Umbilical cord (tissue), 2 donors: ENCODE data around the gene NDUFA3. TPM values are rescaled to one million over a fixed set of nuclear protein-coding genes. Genes with fewer than 3 reads are reported as not detected.
"Not testable (repeated sequence)": the region's sequence is repeated elsewhere in the genome, so short reads cannot be mapped to it uniquely, and the experiment has no call there.

Experiments
- DNase-seq: peaks from one replicate; pipeline ENCODE4 v3.0.0-alpha.2; 2015; ENCODE audit warnings: low spot score
- total RNA-seq: library from RNA; depleted of rRNA; stranded (reverse); fragments of >200 nt; gene quantifications from one replicate; pipeline ENCODE4 v1.2.3, GENCODE V29; 2014; ENCODE audit warnings: low replicate concordance; ENCODE audit not compliant: insufficient read depth

Gene NDUFA3
- total RNA-seq: 4.3 TPM

DNA sequence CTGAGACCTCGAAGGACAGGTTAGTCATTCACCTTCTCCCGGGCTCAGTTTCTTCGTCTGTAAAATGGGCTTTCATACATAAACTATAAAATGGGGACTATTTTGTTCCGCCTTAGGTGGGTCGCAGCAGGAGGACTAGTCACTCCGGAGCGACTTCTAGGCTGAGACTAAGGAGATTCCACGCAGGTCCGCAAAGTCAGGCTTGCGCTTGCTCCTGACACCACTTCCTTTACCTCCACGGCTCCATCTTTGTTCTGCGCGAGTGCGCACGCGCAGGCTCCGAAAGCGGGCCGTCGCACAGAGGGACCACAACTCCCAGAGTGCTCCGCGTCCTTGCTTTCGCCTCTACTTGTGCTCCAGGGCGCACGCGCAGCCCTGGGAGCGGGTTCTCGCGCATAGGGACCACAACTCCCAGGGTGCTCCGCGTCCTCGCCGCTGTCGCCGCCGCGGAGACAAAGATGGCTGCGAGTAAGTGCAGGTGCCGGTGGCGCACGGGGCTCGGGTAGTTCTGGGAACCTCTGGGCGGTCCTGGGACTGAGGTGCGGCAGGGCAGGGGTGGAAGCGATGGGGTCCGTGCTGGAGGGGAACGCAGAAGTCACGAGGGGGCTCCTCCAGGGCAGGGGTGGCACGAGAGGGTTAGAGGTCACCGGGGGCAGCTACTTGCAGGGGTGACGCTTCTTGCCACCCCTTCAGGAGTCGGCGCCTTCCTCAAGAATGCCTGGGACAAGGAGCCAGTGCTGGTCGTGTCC, at the start of gene NDUFA3:
NDUFA3 (plus strand) TSS at position 435 of the 749 bp plus-strand sequence; CDS start at position 459, 24 bp downstream.
- DNase-seq: peak; percentile 99

DNA sequence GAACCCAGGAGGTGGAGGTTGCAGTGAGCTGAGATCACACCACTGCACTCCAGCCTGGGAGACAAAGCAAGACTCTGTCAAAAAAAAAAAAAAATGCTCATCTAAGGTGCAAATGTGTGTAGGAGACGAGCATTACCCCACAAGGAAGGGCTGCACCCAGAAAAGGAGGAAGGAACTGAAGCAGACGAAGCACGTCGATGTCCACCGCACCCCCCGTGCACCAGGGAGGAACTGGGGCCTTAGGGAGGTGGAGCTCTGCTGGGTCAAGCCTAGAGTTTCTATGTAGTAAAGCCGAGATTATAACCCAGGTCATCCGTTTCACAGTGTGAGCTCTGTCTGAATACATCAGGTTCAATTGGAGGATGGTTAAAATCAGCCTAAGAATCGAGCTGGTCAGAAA, 40.0 kb upstream of the NDUFA3 start:
- no peak for DNase-seq

DNA sequence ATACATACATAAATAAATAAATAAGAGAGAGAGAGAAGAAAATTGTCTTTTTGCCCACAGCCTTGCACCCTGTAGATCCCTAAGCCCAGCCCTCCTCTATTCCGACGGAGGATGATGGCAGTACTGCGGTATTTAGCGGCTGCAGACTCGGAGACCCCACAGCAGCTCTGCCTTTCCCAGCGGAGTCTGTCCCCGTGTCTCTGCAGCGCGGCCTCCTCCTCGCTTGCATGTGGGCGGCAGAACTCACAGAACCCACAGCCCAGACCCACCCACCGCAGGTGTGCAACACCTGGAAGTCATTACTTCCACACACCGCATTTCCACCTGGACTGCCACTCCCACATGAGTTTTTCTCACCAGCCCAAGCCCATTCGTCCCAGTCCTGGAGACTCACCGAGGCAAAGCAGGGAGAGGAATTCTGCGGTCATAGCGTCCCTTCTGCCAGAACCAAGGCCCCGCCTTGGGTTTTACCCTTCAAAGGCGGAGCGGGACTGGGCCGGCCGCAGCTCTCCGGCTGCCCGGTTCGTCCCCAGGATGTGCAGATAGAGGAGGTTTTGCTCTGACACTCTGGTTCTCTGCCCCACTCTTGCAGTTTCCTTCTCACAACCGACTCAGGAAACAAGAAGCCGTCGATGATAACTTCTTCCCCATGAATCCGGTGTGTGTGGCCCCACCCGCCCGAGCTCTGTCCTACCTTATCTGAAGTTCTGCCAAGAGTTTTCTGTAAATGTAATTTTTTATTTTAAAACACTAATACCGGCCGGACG, 39.1 kb upstream of the NDUFA3 start, which contains the start of gene VSTM1:
VSTM1 (minus strand) TSS at position 548 of the 767 bp plus-strand sequence; CDS start at position 428, 120 bp downstream.
- no peak for DNase-seq

DNA sequence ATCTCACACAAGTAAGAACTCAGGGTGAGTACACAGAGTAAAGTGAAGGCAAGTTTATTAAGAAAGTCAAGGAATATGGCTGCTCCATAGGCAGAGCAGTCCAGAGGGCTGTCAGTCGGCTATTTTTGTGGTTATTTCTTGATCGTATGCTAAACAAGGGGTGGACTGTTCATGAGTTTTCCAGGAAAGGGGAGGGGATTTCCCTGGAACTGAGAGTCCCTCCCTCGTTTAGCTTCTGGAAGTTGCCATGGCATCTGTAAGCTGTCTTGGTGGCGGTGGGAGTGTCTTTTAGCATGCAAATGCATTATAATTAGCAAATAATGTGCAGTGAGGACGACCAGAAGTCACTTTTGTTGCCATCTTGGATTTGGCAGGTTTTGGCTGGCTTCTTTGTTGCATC, 33.2 kb upstream of the NDUFA3 start:
- no peak for DNase-seq

DNA sequence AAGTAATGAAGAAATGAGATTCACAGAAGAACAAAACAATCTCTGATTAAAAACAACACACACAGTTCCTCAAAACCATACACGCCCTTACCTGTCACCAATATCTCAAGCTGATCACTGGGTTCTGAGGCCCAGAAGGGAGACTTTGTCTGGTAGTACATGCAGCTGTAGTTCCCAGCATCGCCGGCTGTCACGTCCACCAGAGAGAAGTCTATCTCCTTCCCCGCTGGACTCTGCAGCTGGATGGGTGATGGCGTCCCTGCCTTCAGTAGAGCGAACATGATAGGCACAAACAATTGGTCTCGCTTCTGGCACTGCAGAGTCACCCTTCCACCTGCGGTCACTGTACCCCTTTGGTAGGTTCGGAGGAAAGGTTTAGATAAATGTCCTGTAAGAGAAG, 28.8 kb upstream of the NDUFA3 start:
- no peak for DNase-seq

DNA sequence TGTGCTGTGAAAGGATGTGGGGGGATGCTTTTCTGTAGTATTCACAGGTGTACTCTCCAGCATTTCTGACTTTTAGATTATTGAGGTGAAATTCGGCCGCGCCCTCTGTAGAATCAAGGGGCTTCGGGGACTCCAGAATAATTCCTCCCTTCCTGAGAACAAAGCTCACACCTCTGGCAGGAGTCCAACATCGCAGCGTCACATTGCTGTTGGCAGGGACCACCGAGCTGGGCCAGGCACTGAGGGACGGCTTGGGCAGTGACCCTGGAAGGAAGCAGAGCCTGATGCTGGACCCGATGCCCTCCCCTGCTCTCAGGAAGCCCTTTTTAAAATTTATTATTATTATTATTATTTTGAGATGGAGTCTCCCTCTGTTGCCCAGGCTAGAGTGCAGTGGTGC, 27.8 kb upstream of the NDUFA3 start:
- DNase-seq: no peak

DNA sequence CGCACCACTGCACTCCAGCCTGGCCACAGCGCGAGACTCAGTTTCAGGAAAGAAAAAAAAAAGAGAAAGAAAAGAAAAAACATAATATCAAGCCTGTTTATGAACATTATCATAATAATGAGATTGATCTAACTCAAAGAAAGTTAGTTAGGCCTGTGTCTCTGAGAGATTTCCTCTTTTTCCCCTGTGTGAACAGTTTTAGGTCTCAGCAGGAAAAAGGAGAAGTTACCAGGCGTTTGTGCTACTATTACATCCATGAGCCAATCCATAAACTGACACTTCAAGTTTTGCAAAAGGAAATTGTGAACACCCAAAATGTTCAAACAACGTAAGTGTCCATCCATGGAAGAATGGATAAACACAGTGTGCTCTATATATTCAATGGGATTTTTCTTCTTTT, 25.3 kb upstream of the NDUFA3 start:
- DNase-seq: no peak

DNA sequence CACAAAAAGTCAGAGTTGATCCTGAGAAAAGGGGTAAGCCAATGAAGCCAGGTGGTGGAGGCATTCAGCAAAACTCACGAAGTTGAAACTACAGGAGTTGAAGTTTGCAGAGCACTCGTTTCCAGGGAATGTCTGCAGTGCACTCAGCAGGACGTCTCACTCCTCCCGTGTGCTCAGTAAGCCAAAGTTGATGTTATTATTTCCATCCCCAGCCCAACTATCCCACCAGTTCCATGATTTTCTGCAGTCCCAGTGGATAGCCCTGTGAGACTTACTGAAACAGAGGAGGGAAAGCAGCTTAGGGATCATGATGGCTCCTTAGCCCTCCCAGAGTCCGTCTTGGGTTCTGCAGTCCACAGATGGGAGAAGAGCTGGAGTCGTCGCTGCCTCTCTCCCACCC, 21.6 kb upstream of the NDUFA3 start, which contains the start of gene TARM1:
TARM1 (minus strand) TSS at position 334 of the 400 bp plus-strand sequence; CDS start at position 309, 25 bp downstream.
- DNase-seq: no peak

DNA sequence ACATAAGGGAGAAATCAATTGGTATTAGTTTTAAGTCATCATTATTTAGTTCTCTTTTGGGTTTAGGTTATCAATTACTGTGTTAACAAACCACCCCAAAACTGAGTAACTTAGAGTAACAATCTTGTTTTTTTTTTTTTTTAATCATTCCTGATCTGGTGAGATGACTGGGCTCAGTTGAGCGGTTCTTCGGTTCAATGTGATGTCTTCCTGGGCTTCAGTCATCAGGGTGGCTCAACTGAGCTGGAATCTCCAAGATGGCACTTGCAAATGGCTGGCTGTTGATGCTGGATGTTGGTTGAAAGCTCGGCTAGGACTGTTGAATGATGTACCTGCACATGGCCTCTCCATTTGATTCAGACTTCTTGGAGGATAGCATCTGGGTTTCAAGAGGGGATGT, 18.2 kb upstream of the NDUFA3 start:
- no peak for DNase-seq

DNA sequence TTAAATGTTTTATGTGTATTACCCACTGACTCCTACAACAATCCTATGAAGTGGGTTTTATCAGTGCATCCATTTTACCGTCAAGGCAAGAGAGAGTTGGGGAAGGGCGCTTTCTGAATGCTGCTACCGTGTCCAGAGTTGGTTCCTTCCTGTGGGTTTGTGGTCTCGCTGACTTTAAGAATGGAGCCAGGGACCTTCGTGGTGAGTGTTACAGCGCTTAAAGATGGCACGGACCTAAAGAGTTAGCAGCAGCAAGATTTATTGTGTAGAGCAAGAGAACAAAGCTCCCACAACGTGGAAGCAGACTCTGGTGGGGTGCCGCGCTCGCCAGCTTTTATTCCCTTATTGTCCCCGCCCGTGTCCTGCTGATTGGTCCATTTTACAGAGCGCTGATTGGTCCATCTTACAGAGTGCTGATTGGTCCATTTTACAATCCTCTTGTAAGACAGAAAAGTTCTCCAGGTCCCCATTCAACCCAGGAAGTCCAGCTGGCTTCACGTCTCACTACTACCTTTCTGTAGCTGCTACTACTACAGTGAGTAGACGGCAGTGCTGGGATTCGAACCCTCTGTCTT, 8.1 kb upstream of the NDUFA3 start:
- DNase-seq: no peak

DNA sequence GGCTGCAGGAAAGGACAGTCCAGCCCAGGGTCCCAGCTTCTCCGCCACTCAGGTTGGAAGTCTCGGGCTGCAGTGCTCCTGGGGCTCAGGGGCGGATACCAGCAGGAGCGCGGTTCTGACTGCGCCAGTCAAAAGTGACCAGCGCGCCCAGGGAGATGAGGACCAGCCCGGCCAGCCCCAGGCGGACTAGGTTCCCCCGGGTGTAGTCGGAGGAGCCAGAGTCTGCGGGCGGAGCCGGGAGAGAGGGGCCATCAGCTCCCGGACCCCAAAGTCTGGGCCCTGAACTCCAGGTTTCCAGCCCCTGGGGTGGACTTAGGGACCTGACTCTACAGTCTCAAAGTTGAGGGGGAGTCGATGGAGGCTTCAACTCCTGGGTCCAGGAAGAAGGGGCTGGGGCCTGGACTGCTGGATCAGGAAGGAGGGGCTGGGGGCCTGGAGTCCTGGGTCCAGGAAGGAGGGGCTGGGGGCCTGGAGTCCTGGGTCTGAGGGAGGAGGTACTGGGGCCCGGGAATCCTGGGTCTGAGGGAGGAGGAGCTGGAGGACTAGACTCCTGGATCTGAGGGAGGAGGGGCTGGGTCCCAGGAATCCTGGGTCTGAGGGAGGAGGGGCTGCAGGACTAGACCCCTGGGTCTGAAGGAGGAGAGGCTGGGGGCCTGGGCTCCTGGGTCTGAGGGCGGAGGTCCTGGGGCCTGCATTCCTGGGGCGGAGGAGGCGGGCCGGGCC, 7.4 kb upstream of the NDUFA3 start:
- no peak for DNase-seq

DNA sequence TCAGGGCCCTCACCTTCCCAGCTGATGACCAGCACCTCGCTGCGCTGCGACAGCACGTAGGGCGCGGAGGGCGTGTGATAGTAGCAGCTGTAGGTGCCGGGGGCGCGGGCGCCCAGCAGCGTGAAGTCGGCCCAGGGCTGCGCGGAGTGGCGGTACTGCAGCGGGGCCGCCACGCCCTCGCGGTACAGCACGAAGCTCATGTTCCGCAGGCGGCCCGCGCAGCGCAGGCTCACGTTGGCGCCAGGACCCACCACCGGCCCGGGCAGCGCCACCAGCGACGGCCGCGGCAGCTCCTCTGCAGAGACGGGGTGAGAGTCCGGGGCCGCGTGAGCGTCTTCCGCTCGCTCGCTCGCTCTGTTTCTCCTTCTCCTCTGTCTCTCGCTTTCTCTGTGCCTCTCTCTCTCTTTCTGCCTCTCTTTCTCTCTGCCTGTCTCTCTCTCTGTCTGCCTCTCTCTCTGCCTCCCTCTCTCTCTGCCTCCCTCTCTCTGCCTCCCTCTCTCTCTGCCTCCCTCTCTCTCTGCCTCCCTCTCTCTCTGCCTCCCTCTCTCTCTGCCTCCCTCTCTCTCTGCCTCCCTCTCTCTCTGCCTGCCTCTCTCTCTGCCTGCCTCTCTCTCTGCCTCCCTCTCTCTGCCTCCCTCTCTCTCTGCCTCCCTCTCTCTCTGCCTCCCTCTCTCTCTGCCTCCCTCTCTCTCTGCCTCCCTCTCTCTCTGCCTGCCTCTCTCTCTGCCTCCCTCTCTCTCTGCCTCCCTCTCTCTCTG, 6.6 kb upstream of the NDUFA3 start:
- DNase-seq: peak; percentile 19

DNA sequence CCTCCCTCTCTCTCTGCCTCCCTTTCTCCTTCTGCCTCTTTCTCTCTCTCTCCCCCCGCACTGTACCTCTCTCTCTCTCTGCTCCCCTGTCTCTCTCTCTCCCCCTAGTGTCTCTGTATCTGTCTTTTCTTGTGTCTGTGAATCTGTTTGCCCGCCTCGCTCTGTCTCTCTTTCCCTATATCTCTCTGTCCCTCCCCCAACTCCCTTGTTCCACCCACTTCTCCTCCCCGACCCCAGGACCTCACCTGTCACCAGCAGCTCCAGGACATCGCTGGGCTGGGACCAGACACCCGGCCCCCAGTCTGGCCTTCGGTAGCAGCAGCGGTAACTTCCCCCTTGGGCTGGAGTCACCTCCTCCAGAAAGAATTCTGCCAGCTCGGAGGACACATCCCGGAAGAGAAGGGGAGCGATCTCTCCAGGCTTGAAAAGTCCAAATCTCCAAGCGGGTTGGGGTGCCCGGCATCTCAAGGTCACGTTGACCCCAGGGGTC, 6.0 kb upstream of the NDUFA3 start:
- DNase-seq: peak; percentile 25

DNA sequence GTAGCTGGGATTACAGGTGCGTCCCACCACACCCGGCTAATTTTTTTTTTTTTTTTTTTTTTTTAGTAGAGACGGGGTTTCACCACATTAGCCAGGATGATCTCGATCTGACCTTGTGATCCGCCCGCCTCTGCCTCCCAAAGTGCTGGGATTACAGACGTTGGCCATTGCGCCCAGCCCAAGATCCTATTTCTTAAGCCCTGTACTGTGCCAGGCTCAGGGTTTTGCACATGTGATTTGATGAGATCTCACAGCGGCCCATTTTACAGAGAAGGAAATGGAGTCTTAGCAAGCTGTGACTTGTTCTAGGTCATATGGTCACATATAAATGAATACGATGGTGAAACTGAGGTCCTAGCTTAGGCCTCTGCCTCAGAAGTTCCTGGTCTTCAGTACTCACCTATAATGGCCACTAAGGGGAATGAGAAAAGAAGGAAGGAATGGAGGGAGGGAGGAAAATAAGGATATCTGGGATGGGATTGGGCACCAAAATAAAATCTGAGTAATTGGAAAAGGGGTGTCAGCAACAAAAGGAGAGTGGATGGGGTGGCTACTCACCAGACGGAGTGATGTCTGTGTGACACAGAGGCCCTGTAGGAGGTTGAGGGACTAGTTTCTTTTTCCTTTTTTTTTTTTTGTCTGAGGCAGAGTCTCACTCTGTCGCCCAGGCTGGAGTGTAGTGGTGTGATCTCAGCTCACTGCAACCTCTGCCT, 3.3 kb upstream of the NDUFA3 start:
- no peak for DNase-seq

DNA sequence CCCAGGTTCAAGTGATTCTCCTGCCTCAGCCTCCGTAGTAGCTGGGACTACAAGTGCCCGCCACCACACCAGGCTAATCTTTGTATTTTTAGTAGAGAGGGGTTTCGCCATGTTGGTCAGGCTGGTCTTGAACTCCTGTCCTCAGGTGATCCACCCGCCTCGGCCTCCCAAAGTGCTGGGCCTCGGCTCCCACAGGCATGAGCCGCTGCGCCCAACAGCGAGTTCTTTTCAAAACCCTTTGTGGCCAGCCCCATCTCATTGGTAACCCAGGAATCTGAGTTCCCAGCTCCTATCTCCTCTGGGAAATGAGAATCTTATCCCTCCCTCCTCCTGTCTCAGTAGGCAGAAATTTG, 2.8 kb upstream of the NDUFA3 start:
- not testable (repeated sequence) for DNase-seq

DNA sequence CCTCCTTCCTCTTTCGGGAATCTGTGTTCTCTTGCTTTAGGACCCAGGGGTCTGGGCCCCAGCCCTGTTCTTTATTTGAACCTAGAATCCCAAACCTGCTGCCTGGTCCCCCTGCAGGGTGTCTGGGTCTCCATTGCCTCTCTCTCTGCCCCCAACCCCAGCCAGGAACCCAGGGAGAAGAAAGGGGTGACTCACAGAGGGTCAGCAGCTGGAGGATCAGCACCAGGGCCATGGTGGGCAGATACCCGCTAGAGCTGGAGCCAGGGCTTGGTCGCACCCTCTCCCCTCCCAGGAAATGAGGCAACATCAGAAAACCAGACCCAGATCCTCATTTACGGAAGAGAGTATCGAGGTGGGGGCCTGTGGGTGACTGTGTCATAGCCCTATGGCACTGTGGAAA, 2.1 kb upstream of the NDUFA3 start, which contains the start of gene OSCAR:
OSCAR (minus strand) TSS at position 243 of the 400 bp plus-strand sequence; CDS start at position 232, 11 bp downstream.
- DNase-seq: no peak

DNA sequence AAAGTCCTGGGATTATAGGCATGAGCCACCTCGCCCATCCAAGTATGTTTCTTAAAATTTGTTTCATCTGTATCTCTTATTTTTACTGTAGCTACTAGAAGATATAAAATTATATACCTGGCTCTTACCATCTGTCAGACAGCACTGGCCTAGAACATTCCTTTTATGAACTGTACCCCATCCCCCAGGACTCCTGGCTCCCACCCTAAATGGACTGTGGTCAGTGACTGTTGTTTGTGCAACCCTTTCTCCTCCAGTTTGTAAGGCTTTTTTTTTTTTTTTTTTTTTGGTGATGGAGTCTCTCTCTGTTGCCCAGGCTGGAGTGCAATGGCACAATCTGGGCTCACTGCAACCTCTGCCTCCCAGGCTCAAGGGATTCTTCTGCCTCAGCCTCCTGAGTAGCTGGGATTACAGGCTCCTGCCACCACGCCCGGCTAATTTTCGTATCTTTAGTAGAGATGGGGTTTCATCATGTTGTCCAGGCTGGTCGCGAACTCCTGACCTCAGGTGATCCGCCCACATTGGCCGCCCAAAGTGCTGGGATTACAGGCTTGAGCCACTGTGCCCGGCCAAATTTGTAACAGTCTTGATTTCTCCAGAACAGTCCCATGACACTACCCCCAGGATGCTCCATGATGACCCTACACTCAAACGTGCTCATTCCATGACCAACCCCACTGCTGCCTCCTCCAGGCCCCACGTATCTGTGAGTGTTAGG, 2.5 kb downstream of the NDUFA3 start:
- DNase-seq: no peak

DNA sequence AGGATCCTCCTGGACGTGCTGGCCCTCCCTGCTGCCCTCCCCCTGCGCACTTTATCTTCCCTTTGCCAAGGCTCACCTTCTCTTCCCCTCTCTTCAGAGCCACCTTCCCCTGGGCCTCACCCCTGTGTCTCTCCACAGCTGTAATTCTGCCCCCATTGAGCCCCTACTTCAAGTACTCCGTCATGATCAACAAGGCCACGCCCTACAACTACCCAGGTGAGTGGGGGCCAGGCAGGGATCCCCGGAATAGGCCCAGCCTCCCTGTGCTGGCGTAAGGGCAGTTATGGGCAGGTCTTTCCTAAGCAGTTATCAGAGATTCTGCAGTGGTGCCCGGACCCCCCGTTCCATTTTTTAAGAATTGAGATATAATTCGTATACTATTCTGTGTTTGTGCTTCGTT, 3.1 kb downstream of the NDUFA3 start:
- no peak for DNase-seq

DNA sequence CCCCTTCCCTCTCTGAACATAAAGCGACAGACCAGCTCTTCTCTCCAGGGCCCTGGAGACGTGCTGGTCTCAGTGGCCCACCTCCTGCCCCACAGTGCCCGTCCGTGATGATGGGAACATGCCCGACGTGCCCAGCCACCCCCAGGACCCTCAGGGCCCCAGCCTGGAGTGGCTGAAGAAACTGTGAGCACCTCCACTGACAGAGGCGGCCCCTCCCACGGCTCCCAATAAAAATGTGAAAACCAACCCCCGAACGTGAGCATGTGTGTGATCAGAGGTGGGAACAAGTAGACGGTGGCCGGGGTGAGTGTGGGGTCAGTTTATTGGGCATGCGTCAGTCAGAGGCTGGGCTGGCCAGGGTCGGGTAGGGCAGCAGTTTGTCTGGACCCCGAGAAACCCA, 4.1 kb downstream of the NDUFA3 start:
- DNase-seq: no peak
